Measurements from ENCODE around the gene FHIT. TPM values are rescaled to one million over a fixed set of nuclear protein-coding genes. Genes with fewer than 3 reads are reported as not detected.

Gene FHIT
- total RNA-seq, 1 experiment from 2014 or later, result 9.8 TPM

- Histone ChIP-seq H3K27ac (no peak overlapping the region), H2AFZ (no peak overlapping the region), H4K20me1 (ENCODE audit: insufficient read depth) (no peaks in the 10 kb centered on the region), H3F3A (ENCODE audit: insufficient read depth, low read depth) (no peaks in the 10 kb centered on the region), H3K9me2 (ENCODE audit: insufficient read depth) (no peaks in the 10 kb centered on the region), H3K27me3 (ENCODE audit: insufficient read depth, low read depth) (no peaks in the 10 kb centered on the region), H3K4me1 (replicated peaks; ENCODE audit: insufficient read depth) (no peaks in the 10 kb centered on the region), H3K4me3 (no peak overlapping the region), H3K79me2 (ENCODE audit: low read depth) (no peaks in the 10 kb centered on the region), H3K4me2 (no peak overlapping the region), H3K36me3 (ENCODE audit: low read depth) (no peaks in the 10 kb centered on the region), H3K9me3 (ENCODE audit: insufficient read depth, low read depth) (no peaks in the 10 kb centered on the region)
- BruUV-seq (replicated peaks), result no TSS peak
- intact Hi-C loops (cut with micrococcal nuclease; ENCODE audit: unreplicated experiment), result no loop called here
- TF ChIP-seq CTCF (conservative IDR thresholded peaks at IDR 0.05) (no peak), EZH2 (IDR thresholded peaks at IDR 0.05; ENCODE audit: low read depth) (no peak)
- DNase-seq, result no peak
- ChIA-PET CTCF (no interaction called here), POLR2A (ENCODE audit: unreplicated experiment) (no interaction called here)
Measured at GRCh38 chr3:60643831-60644230, 607.4 kb downstream of the FHIT start.

- Histone ChIP-seq H3K9me2 (ENCODE audit: insufficient read depth) (no peaks in the 10 kb centered on the region), H2AFZ (no peak overlapping the region), H4K20me1 (ENCODE audit: insufficient read depth) (no peaks in the 10 kb centered on the region), H3K27ac (no peak overlapping the region), H3K4me1 (replicated peaks; ENCODE audit: insufficient read depth) (no peaks in the 10 kb centered on the region), H3K4me3 (no peak overlapping the region), H3K27me3 (ENCODE audit: insufficient read depth, low read depth) (no peaks in the 10 kb centered on the region), H3K36me3 (ENCODE audit: low read depth) (no peaks in the 10 kb centered on the region), H3K79me2 (ENCODE audit: low read depth) (no peaks in the 10 kb centered on the region), H3F3A (ENCODE audit: insufficient read depth, low read depth) (no peaks in the 10 kb centered on the region), H3K9me3 (ENCODE audit: insufficient read depth, low read depth) (no peaks in the 10 kb centered on the region), H3K4me2 (no peak overlapping the region)
- no peak for TF ChIP-seq EZH2 (IDR thresholded peaks at IDR 0.05; ENCODE audit: low read depth)
- TF ChIP-seq CTCF (conservative IDR thresholded peaks at IDR 0.05), result no peak
- CTCF ChIA-PET, result no interaction called here
- POLR2A ChIA-PET (ENCODE audit: unreplicated experiment), result no interaction called here
- intact Hi-C loops (cut with micrococcal nuclease; ENCODE audit: unreplicated experiment), result no loop called here
- no TSS peak for BruUV-seq (replicated peaks)
- DNase-seq, result no peak
Measured at GRCh38 chr3:60641354-60641753, 609.9 kb downstream of the FHIT start.

- no peak for TF ChIP-seq CTCF (conservative IDR thresholded peaks at IDR 0.05)
- no peak for TF ChIP-seq EZH2 (IDR thresholded peaks at IDR 0.05; ENCODE audit: low read depth)
- Histone ChIP-seq H2AFZ (no peak overlapping the region), H3K4me3 (no peak overlapping the region), H3K9me3 (ENCODE audit: insufficient read depth, low read depth) (no peaks in the 10 kb centered on the region), H3K9me2 (ENCODE audit: insufficient read depth) (no peaks in the 10 kb centered on the region), H3K4me1 (replicated peaks; ENCODE audit: insufficient read depth) (no peaks in the 10 kb centered on the region), H3K4me2 (no peak overlapping the region), H4K20me1 (ENCODE audit: insufficient read depth) (no peaks in the 10 kb centered on the region), H3K36me3 (ENCODE audit: low read depth) (no peaks in the 10 kb centered on the region), H3F3A (ENCODE audit: insufficient read depth, low read depth) (no peaks in the 10 kb centered on the region), H3K27me3 (ENCODE audit: insufficient read depth, low read depth) (no peaks in the 10 kb centered on the region), H3K79me2 (ENCODE audit: low read depth) (no peaks in the 10 kb centered on the region), H3K27ac (no peak overlapping the region)
- POLR2A ChIA-PET (ENCODE audit: unreplicated experiment), result no interaction called here
- CTCF ChIA-PET, result no interaction called here
- peak in 1 of 2 experiments; percentile 17 for DNase-seq
- intact Hi-C loops (cut with micrococcal nuclease; ENCODE audit: unreplicated experiment), result no loop called here
- no TSS peak for BruUV-seq (replicated peaks)
Measured at GRCh38 chr3:60636846-60637245, 614.4 kb downstream of the FHIT start.

Data from PC-9 (cell line).